Esophagus muscularis mucosa (tissue), 4 donors: Measurements from ENCODE around the gene NAA25. TPM values are rescaled to one million over a fixed set of nuclear protein-coding genes. Genes with fewer than 3 reads are reported as not detected.
"Not testable (repeated sequence)": the region's sequence is repeated elsewhere in the genome, so short reads cannot be mapped to it uniquely, and the experiment has no call there.

Experiments used
- DNase-seq: peaks from one replicate; pipeline ENCODE4 v3.0.0-alpha.2; 2017; ENCODE audit errors: extremely low spot score
- H3K27ac ChIP-seq, 4 donors: fragments of 200-600 bp; sonication (generic); replicated peaks in 1 of 4; 1 replicate in 3 of 4; 2 replicates in 1 of 4; pipeline ENCODE4 v1.5.1; 2016 to 2019; ENCODE audit warnings: mild to moderate bottlenecking in 1 of 4
- H3K27me3 ChIP-seq, 4 donors: fragments of 200-600 bp; sonication (generic); one replicate each; pipeline versions ENCODE4 v1.5.1 to v1.6.0; 2016 to 2019
- H3K36me3 ChIP-seq, 4 donors: fragments of 200-600 bp; sonication (generic); one replicate each; pipeline ENCODE4 v1.5.1; 2016 to 2019
- H3K4me1 ChIP-seq, 4 donors: fragments of 200-600 bp; sonication (generic); one replicate each; pipeline ENCODE4 v1.5.1; 2016 to 2019
- H3K4me3 ChIP-seq, 4 donors: fragments of 200-600 bp; sonication (generic); 1 replicate in 2 of 4; 2 replicates in 2 of 4; pipeline ENCODE4 v1.5.1; 2016 to 2019; ENCODE audit warnings: mild to moderate bottlenecking in 4 of 4, moderate library complexity in 1 of 4
- H3K9me3 ChIP-seq, 4 donors: fragments of 200-600 bp; sonication (generic); 1 replicate in 3 of 4; 2 replicates in 1 of 4; pipeline ENCODE4 v1.5.1; 2016 to 2019
- CTCF ChIP-seq, 3 experiments: fragments of 200-600 bp in 2 of 3; fragments of 450-650 bp in 1 of 3; sonication (generic) in 2 of 3; IDR thresholded peaks; one replicate each; pipeline ENCODE4 v1.5.1; 2017 to 2019; ENCODE audit warnings: antibody characterized with exemption in 3 of 3, mild to moderate bottlenecking in 2 of 3, moderate library complexity in 1 of 3
- EP300 ChIP-seq: sonication (generic); formaldehyde crosslinking; IDR thresholded peaks from one replicate; pipeline ENCODE4 v1.6.1; 2017; ENCODE audit warnings: antibody characterized with exemption
- POLR2A ChIP-seq: fragments of 450-650 bp; IDR thresholded peaks from one replicate; pipeline ENCODE4 v1.6.1; 2017; ENCODE audit warnings: antibody characterized with exemption, moderate library complexity, mild to moderate bottlenecking, low read depth
- POLR2AphosphoS5 ChIP-seq, 2 donors: sonication (generic); formaldehyde crosslinking; IDR thresholded peaks; one replicate each; pipeline ENCODE4 v1.6.1; 2017; ENCODE audit warnings: antibody characterized with exemption in 2 of 2
- WGBS: methylation state at CpG from one replicate; pipeline ENCODE4 v1.1.5; 2018; 5-methylcytosine and 5-hydroxymethylcytosine counted together
- intact Hi-C: fragments of 100-400 bp; cut with DNase I; formaldehyde crosslinking; loops from one replicate; pipeline ENCODE4 v1.15.1; 2023
- total RNA-seq, 4 donors: library from RNA; depleted of rRNA; stranded (reverse); fragments of >200 nt; gene quantifications; one replicate each; pipeline versions ENCODE4 v1.1.0 to v1.2.1, GENCODE V29; 2016

The NAA25 gene
- total RNA-seq, 4 donors from 2014 or later = 11.9 to 18.7 (median 13.2) TPM

DNA sequence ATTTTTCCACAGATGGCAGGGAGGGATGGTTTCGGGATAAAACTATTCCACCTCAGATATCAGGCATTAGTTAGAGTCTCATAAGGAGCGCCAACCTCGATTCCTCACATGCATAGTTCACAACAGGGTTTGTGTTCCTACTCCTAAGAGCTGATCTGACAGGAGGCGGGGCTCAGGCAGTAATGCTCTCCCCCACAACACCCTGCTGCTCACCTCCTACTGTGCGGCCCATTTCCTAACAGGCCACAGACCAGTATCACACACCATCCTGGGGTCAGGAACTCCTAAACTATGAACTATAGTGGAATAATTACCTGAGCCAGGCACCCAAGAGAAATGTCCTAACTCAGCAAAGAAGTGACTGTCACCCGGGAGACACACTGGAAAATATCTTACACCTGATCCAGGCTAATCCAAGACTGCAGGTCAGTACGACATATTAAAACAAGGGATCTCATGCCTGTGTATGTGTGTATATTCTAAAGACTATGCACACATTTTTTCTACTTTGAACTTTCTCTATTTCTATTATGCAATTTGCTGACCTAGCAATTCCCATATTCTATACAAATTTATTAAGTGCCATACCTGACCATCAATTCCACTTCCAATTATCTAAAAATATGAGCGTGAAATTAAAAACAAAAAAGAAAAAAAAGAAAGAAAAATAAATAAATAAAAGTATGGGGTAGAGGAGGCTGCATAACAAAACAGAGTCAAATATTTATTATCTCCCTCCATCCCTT, 4.7 kb downstream of the NAA25 start:
- H3K36me3 ChIP-seq = peaks cover 0 to 34% (median 19%) of the 10 kb centered on the region in 4 donors
- peaks cover 42 to 55% (median 49%) of the 10 kb centered on the region in 4 donors for H3K4me1 ChIP-seq
- no peak overlapping the region for H3K27ac ChIP-seq
- H3K4me3 ChIP-seq = no peak overlapping the region
- no peaks in the 10 kb centered on the region for H3K27me3 ChIP-seq
- no peak for DNase-seq
- 90% methylated on average over 8 of the region's 8 CpGs for WGBS
- TF ChIP-seq POLR2A (no peak), POLR2AphosphoS5 (IDR thresholded peaks at IDR 0.05) (no peak), EP300 (no peak), CTCF (IDR thresholded peaks at IDR 0.05) (no peak)
- intact Hi-C loops = no loop called here
- no peaks in the 10 kb centered on the region for H3K9me3 ChIP-seq

DNA sequence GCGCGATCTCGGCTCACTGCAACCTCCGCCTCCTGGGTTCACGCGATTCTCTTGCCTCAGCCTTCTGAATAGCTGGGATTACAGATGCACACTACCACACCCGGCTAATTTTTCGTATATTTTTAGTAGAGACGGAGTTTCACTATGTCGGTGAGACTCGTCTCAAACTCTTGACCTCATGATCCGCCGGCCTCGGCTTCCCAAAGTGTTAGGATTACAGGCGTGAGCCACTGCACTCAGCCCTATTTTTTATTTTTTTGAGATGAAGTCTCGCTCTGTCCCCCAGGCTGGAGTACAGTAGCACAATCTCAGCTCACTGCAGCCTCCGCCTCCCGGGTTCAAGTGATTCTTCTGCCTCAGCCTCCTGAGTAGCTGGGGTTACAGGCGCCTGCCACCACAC, 5.8 kb downstream of the NAA25 start:
- H3K27me3 ChIP-seq, DNase-seq, intact Hi-C loops, H3K4me3 ChIP-seq, H3K27ac ChIP-seq, H3K9me3 ChIP-seq: not testable (repeated sequence)
- WGBS = 94% methylated on average over 19 of the region's 19 CpGs
- H3K36me3 ChIP-seq = peaks cover 0 to 43% (median 23%) of the 10 kb centered on the region in 4 donors
- peaks cover 40 to 59% (median 52%) of the 10 kb centered on the region in 4 donors for H3K4me1 ChIP-seq

GRCh38 chr12:112102127-112102526, 6.5 kb downstream of the NAA25 start:
- Histone ChIP-seq H3K36me3 (peaks cover 0 to 43% (median 25%) of the 10 kb centered on the region in 4 donors), H3K9me3 (no peaks in the 10 kb centered on the region), H3K4me1 (peaks cover 34 to 55% (median 46%) of the 10 kb centered on the region in 4 donors), H3K27me3 (no peaks in the 10 kb centered on the region), H3K27ac (no peak overlapping the region), H3K4me3 (no peak overlapping the region)
- intact Hi-C loops = no loop called here
- DNase-seq = no peak
- 81% methylated on average over 4 of the region's 4 CpGs for WGBS
- TF ChIP-seq POLR2A = no peak
- TF ChIP-seq EP300 = no peak
- TF ChIP-seq POLR2AphosphoS5 (IDR thresholded peaks at IDR 0.05) = no peak
- no peak for TF ChIP-seq CTCF (IDR thresholded peaks at IDR 0.05)

DNA sequence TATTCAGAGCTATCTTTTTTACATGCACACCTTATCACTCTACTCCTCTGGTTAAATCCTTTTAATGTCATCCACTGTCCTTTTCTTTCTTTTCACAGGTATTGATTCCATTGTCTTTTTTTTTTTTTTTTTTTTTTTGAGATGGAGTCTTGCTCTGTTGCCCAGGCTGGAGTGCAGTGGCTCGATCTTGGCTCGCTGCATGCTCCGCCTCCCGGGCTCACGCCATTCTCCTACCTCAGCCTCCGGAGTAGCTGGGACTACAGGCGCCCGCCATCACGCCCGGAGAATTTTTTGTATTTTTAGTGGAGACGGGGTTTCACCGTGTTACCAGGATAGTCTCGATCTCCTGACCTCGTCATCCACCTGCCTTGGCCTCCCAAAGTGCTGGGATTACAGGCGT, 8.1 kb downstream of the NAA25 start:
- WGBS = 98% methylated on average over 15 of the region's 15 CpGs
- Histone ChIP-seq H3K4me1 (peaks cover 33 to 48% (median 40%) of the 10 kb centered on the region in 4 donors), H3K36me3 (peaks cover 0 to 44% (median 25%) of the 10 kb centered on the region in 4 donors)
- H3K9me3 ChIP-seq, H3K4me3 ChIP-seq, DNase-seq, H3K27ac ChIP-seq, intact Hi-C loops, H3K27me3 ChIP-seq: not testable (repeated sequence)

DNA sequence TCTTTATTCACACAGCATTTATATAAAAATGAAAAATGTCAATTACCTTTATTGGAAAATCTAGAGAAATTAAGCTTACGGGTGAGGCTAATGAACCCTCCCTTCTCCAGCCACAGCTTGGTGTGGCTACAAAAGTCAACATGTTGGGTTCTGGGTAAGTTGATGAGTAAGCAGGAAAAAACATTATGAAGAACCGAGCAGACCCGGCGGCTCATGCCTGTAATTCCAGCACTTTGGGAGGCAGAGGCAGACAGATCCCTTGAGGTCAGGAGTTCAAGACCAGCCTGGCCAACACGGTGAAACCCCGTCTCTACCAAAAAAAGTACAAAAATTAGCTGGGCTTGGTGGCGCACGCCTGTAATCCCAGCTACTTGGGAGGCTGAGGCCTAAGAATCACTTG, 10.9 kb downstream of the NAA25 start:
- no peak for DNase-seq
- no peak overlapping the region for H3K27ac ChIP-seq
- TF ChIP-seq POLR2A (no peak), POLR2AphosphoS5 (IDR thresholded peaks at IDR 0.05) (no peak), CTCF (IDR thresholded peaks at IDR 0.05) (no peak), EP300 (no peak)
- H3K4me1 ChIP-seq = peaks cover 13 to 23% (median 19%) of the 10 kb centered on the region in 4 donors
- no peak overlapping the region for H3K4me3 ChIP-seq
- WGBS = 98% methylated on average over 8 of the region's 8 CpGs
- H3K9me3 ChIP-seq = no peaks in the 10 kb centered on the region
- no peaks in the 10 kb centered on the region for H3K27me3 ChIP-seq
- peaks cover 0 to 42% (median 26%) of the 10 kb centered on the region in 4 donors for H3K36me3 ChIP-seq
- intact Hi-C loops = no loop called here

DNA sequence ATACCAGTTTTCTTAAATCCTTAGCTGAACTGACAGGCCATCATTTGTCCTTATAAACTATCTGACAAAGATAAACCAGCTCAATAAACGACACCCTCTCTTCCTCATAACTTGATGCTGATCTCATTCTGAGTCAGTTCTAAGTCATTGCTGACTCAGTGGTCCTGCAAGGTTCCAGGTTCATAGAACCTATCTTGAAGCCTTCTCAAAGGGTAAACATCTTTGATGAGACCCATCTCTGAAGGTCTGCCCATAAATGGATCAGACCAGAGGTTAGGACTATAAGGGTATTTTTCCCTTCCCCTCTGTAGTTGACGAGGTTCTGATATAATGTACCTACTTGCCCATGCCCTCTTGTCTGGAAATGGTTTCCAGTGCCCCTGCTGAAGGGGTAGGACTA, 11.9 kb downstream of the NAA25 start:
- H3K27ac ChIP-seq = no peak overlapping the region
- 48% methylated on average over 2 of the region's 2 CpGs for WGBS
- TF ChIP-seq POLR2AphosphoS5 (IDR thresholded peaks at IDR 0.05) (no peak), POLR2A (no peak), CTCF (IDR thresholded peaks at IDR 0.05) (no peak), EP300 (no peak)

More for the DNA sequence above, 11.9 kb downstream of the NAA25 start:
- peaks cover 12 to 22% (median 18%) of the 10 kb centered on the region in 4 donors for H3K4me1 ChIP-seq
- no peak overlapping the region for H3K4me3 ChIP-seq
- H3K36me3 ChIP-seq = peaks cover 0 to 52% (median 34%) of the 10 kb centered on the region in 4 donors
- intact Hi-C loops = no loop called here
- no peak for DNase-seq
- no peaks in the 10 kb centered on the region for H3K9me3 ChIP-seq
- no peaks in the 10 kb centered on the region for H3K27me3 ChIP-seq
